HG03378 (cell line): ENCODE data around the gene TMEM116.

Experiments used
- ATAC-seq: cut with Tn5 transposase; IDR thresholded peaks from one replicate; pipeline ENCODE4 v1.9.1; 2021; ENCODE audit warnings: mild to moderate bottlenecking, moderate library complexity; ENCODE audit not compliant: unreplicated experiment

Gene TMEM116

GRCh38 chr12:111905502-111905901 is 107.5 kb downstream of the TMEM116 start:
- ATAC-seq, result no peak

DNA sequence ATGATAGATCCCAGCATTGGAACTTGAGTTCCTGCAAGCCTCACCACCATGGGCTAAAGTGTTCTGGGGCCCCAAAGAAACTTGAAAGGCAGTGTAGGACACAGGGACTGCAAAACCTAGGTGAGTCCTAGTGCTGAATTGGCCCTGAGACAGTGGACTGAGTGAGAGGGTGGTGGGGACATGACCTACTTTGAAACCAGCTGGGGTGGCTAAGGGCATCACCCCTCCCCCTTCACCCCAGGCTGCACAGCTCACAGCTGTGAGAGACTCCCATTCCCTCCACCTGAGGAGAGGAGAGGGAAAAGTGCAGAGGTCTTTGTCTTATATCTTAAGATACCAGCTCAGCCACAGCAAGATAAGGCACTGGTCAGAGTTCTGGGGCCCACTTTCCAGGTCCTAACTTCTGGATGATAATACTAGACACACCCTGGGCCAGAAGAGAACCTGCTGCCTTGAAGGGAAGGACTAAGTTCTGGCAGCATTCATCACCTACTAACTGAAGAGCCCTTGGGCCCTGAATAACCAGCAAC is 108.5 kb downstream of the TMEM116 start:
- ATAC-seq, result no peak

- ATAC-seq, result no peak
Measured at GRCh38 chr12:111901182-111901581, 111.8 kb downstream of the TMEM116 start.

DNA sequence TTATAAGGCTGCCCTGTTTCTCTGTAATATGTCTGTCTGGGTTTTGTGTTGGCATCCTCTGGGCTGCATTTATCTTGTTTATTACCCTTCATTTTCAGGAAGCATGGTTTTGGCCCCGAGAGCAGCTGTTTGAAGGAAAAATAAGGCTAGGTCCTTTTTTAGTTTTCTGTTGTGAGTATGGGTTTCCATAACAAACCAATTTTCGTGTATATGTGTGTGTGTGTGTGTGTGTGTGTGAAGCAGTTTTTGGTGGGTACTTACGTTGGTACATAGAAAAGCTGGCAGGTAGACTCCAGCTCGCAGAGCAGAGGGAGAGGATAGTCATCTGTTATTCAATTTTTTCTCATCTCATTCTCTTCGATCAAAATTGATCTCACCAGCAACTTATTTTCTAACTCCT is 118.4 kb downstream of the TMEM116 start:
- ATAC-seq, result no peak

DNA sequence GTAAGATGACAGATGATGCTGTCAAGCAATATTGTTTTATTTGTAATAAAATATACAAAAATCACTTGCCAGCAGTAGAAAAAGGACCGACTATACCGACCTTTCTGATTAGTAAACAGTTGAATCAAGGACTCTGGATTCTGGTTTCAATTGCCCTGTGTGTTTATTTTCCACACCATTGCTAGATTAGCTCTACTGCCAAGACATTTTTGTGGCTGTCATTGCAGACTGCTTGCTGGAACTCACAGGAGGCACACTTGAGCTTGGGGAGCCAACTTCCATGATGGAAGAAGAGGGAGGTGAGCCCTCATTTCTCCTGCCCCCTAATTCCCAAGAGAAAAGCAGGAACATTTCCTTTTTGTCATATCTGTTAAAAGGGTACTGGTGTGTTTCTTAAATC is 119.7 kb downstream of the TMEM116 start:
- ATAC-seq, result no peak

- no peak for ATAC-seq
Measured at GRCh38 chr12:111887926-111888745, 124.8 kb downstream of the TMEM116 start.

DNA sequence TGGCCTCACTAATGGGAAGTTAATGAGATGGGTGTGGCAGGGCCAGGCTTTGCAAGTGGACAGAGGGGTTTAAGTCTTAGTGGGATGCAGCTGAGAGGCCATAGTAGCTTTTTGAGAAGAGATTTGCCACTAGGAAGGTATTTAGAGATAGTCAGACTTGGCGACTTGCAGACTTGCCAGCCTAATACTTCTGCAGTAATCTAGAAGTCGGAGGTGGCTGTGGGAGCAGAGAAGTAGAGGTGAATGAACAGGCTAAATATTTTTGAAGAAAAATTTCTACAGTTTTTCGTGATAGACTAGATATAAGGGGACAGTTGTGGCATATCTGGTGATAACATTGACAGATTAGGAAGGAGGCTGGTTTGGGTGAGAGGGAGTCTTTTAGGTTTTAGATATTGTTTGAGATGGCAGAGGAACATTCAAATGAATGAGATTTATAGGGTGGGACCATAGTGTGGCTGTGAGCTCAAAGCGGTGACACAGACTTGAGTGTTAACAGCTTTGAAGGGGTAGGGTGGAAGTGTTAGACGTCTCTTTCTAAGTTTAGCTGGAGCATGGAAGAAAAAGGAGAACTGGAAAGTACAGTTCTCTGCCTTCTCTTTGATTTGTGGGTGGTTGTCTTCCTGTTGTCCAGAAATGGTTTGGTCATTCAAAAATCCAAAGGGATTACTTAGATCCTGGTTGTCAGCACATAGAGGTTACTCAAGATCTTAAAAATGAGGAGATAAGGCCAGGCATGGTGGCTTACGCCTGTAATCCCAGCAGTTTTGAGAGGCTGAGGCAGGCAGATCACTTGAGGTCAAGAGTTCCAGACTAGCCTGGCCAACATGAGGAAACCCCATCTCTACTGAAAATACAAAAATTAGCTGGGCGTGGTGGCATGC is 126.1 kb downstream of the TMEM116 start:
- no peak for ATAC-seq

DNA sequence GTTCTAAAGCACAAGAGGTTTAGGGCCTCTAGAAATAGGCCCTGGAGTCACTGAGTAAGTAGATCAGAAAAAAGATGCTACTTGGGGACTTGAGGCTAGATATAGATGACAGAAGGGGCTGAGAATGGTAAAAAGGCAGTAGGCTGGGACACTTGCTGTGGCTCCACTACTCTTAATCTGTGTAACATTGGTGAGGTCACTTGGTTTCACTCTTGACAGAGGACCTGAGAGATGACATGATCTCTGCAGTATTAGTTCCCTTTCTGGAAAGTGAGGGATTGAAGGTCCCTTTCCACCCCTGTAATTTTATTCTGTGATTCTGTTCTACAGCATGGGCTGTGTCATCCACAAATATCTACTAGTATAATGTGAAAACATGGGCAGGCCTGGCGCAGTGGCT is 131.2 kb downstream of the TMEM116 start:
- no peak for ATAC-seq
